Measurements from ENCODE around the gene STEEP1. TPM values are rescaled to one million over a fixed set of nuclear protein-coding genes. Genes with fewer than 3 reads are reported as not detected.
"Not testable (repeated sequence)": the region's sequence is repeated elsewhere in the genome, so short reads cannot be mapped to it uniquely, and the experiment has no call there.

The STEEP1 gene
- total RNA-seq, 1 donor from 2014 or later, result 26.5 TPM

- intact Hi-C loops (cut with DNase I), result loop anchor here (10.0 kb wide), 1 partner anchor 216 kb away; no protein-coding TSS in a partner anchor
- DNase-seq (ENCODE audit: extremely low spot score in 2 of 2), result no peak
- no peaks in the 10 kb centered on the region for H3K9me3 ChIP-seq
- no peaks in the 10 kb centered on the region for H3K27me3 ChIP-seq
- H3K27ac ChIP-seq, result no peak overlapping the region
- no peaks in the 10 kb centered on the region for H3K36me3 ChIP-seq
- H3K4me3 ChIP-seq, result no peak overlapping the region
- TF ChIP-seq POLR2A (IDR thresholded peaks at IDR 0.05) (no peak), POLR2AphosphoS5 (IDR thresholded peaks at IDR 0.05; ENCODE audit: insufficient read depth in 1 of 2, low read depth in 1 of 2) (no peak), CTCF (IDR thresholded peaks at IDR 0.05) (no peak)
- no peaks in the 10 kb centered on the region for H3K4me1 ChIP-seq
Observed at GRCh38 chrX:119518371-119518770, 46.8 kb downstream of the STEEP1 start.

- Histone ChIP-seq H3K27ac (no peak overlapping the region), H3K4me3 (no peak overlapping the region), H3K4me1 (no peaks in the 10 kb centered on the region), H3K9me3 (no peaks in the 10 kb centered on the region), H3K36me3 (no peaks in the 10 kb centered on the region), H3K27me3 (no peaks in the 10 kb centered on the region)
- no peak for DNase-seq (ENCODE audit: extremely low spot score in 2 of 2)
- no peak for TF ChIP-seq POLR2A (IDR thresholded peaks at IDR 0.05)
- peak; percentile 42 to 73 (median 66) for TF ChIP-seq CTCF (IDR thresholded peaks at IDR 0.05)
- intact Hi-C loops (cut with DNase I), result loop anchor here (10.0 kb wide), 1 partner anchor 219 kb away; no protein-coding TSS in a partner anchor
Observed at GRCh38 chrX:119516157-119516702, 49.0 kb downstream of the STEEP1 start.

GRCh38 chrX:119512146-119512800 lies 52.9 kb downstream of the STEEP1 start:
- DNase-seq (ENCODE audit: extremely low spot score in 2 of 2), result no peak
- intact Hi-C loops (cut with DNase I), result loop anchor here (10.0 kb wide), 1 partner anchor 223 kb away; no protein-coding TSS in a partner anchor
- no peaks in the 10 kb centered on the region for H3K27me3 ChIP-seq

GRCh38 chrX:119507206-119507605 lies 58.0 kb downstream of the STEEP1 start:
- intact Hi-C loops (cut with DNase I), result no loop called here
- H3K27ac ChIP-seq, result no peak overlapping the region
- TF ChIP-seq CTCF (IDR thresholded peaks at IDR 0.05) (no peak), POLR2A (IDR thresholded peaks at IDR 0.05) (no peak), POLR2AphosphoS5 (IDR thresholded peaks at IDR 0.05; ENCODE audit: insufficient read depth in 1 of 2, low read depth in 1 of 2) (no peak)

More at GRCh38 chrX:119512146-119512800, 52.9 kb downstream of the STEEP1 start:
- no peaks in the 10 kb centered on the region for H3K4me1 ChIP-seq
- no peak overlapping the region for H3K4me3 ChIP-seq
- H3K9me3 ChIP-seq, result no peaks in the 10 kb centered on the region
- H3K36me3 ChIP-seq, result no peaks in the 10 kb centered on the region
- H3K27ac ChIP-seq, result no peak overlapping the region
- TF ChIP-seq POLR2AphosphoS5 (IDR thresholded peaks at IDR 0.05; ENCODE audit: insufficient read depth in 1 of 2, low read depth in 1 of 2), result no peak
- no peak for TF ChIP-seq POLR2A (IDR thresholded peaks at IDR 0.05)
- peak; percentile 26 to 37 (median 31) for TF ChIP-seq CTCF (IDR thresholded peaks at IDR 0.05)

GRCh38 chrX:119505945-119506344 lies 59.3 kb downstream of the STEEP1 start:
- Histone ChIP-seq H3K4me3 (no peak overlapping the region), H3K4me1 (peaks cover 10% of the 10 kb centered on the region), H3K27me3 (no peaks in the 10 kb centered on the region), H3K36me3 (no peaks in the 10 kb centered on the region), H3K27ac (no peak overlapping the region), H3K9me3 (no peaks in the 10 kb centered on the region)
- TF ChIP-seq CTCF (IDR thresholded peaks at IDR 0.05) (no peak), POLR2A (IDR thresholded peaks at IDR 0.05) (no peak), POLR2AphosphoS5 (IDR thresholded peaks at IDR 0.05; ENCODE audit: insufficient read depth in 1 of 2, low read depth in 1 of 2) (no peak)
- intact Hi-C loops (cut with DNase I), result no loop called here
- DNase-seq (ENCODE audit: extremely low spot score in 2 of 2), result no peak

More at GRCh38 chrX:119507206-119507605, 58.0 kb downstream of the STEEP1 start:
- Histone ChIP-seq H3K4me3 (no peak overlapping the region), H3K4me1 (peaks cover 10% of the 10 kb centered on the region), H3K27me3 (no peaks in the 10 kb centered on the region), H3K36me3 (no peaks in the 10 kb centered on the region), H3K9me3 (no peaks in the 10 kb centered on the region)
- DNase-seq (ENCODE audit: extremely low spot score in 2 of 2), result no peak

GRCh38 chrX:119505145-119505544 lies 60.1 kb downstream of the STEEP1 start:
- H3K27me3 ChIP-seq; DNase-seq (ENCODE audit: extremely low spot score in 2 of 2); H3K4me3 ChIP-seq; H3K9me3 ChIP-seq; H3K36me3 ChIP-seq; H3K4me1 ChIP-seq; H3K27ac ChIP-seq; intact Hi-C loops (cut with DNase I): not testable (repeated sequence)
